WTC11 (cell line): ENCODE measurements around the gene TMEM169. TPM values are rescaled to one million over a fixed set of nuclear protein-coding genes. Genes with fewer than 3 reads are reported as not detected.
A peak's percentile ranks its signal among the peaks of the same experiment; 100 is the strongest.

Experiments
- ATAC-seq: fragments of 200-7000 bp; cut with Tn5 transposase; 2 replicates; pipeline ENCODE4 v1.10.0; 2021; ENCODE audit warnings: mild to moderate bottlenecking, moderate library complexity
- CTCF ChIA-PET: fragments of 300-600 bp; sonication (Branson Sonifier 250); formaldehyde crosslinking; loops from one replicate; lab custom pipeline; 2021; ENCODE audit warnings: antibody characterized with exemption; lab: Charles Lee
- POLR2A ChIA-PET: fragments of 350-600 bp; sonication (Branson Sonifier 250); formaldehyde crosslinking; loops from one replicate; lab custom pipeline; 2021; ENCODE audit warnings: antibody characterized with exemption; lab: Charles Lee
- DNase-seq: peaks from one replicate; pipeline ENCODE4 v3.0.0; 2021; ENCODE audit warnings: low spot score
- H3K27ac Mint-ChIP-seq: 2 replicates; pipeline ENCODE4 v1.8.0; 2021; ENCODE audit warnings: mixed read lengths
- H3K27me3 Mint-ChIP-seq: 2 replicates; pipeline ENCODE4 v1.8.0; 2021; ENCODE audit warnings: low read depth, mild to moderate bottlenecking, moderate library complexity, mixed read lengths
- H3K36me3 Mint-ChIP-seq: 2 replicates; pipeline ENCODE4 v1.8.0; 2021; ENCODE audit warnings: mixed read lengths
- H3K4me1 Mint-ChIP-seq: 2 replicates; pipeline ENCODE4 v1.8.0; 2022; ENCODE audit warnings: mixed read lengths
- H3K4me3 Mint-ChIP-seq: 2 replicates; pipeline ENCODE4 v1.8.0; 2021; ENCODE audit warnings: mild to moderate bottlenecking, moderate library complexity, mixed read lengths
- H3K9me3 Mint-ChIP-seq: 2 replicates; pipeline ENCODE4 v1.8.0; 2021; ENCODE audit warnings: mixed read lengths
- CREM ChIP-seq: sonication (generic); formaldehyde crosslinking; IDR thresholded peaks from 2 replicates; pipeline ENCODE4 v1.8.1; 2022; ENCODE audit warnings: mild to moderate bottlenecking, missing genetic modification reagents, moderate library complexity
- IRF1 ChIP-seq: sonication (generic); formaldehyde crosslinking; IDR thresholded peaks from 2 replicates; pipeline ENCODE4 v1.8.0; 2023; ENCODE audit warnings: missing genetic modification reagents
- IRF2 ChIP-seq: sonication (generic); formaldehyde crosslinking; IDR thresholded peaks from 2 replicates; pipeline ENCODE4 v1.8.0; 2022; ENCODE audit warnings: low read depth, missing genetic modification reagents, borderline replicate concordance
- MAX ChIP-seq: sonication (generic); formaldehyde crosslinking; IDR thresholded peaks from 2 replicates; pipeline ENCODE4 v1.8.0; 2022; ENCODE audit warnings: mild to moderate bottlenecking, missing genetic modification reagents
- MLX ChIP-seq: sonication (generic); formaldehyde crosslinking; IDR thresholded peaks from 2 replicates; pipeline ENCODE4 v1.8.1; 2023; ENCODE audit warnings: mild to moderate bottlenecking, missing genetic modification reagents, moderate library complexity
- NR1H2 ChIP-seq: sonication (generic); formaldehyde crosslinking; IDR thresholded peaks from 2 replicates; pipeline ENCODE4 v1.9.0; 2021; ENCODE audit warnings: mild to moderate bottlenecking, moderate library complexity, missing genetic modification reagents
- NR2C2 ChIP-seq: sonication (generic); formaldehyde crosslinking; IDR thresholded peaks from 2 replicates; pipeline ENCODE4 v1.8.0; 2022; ENCODE audit warnings: mild to moderate bottlenecking, missing genetic modification reagents
- NR3C1 ChIP-seq: sonication (generic); formaldehyde crosslinking; conservative IDR thresholded peaks from 2 replicates; pipeline ENCODE4 v1.8.1; 2023; ENCODE audit warnings: low read depth, mild to moderate bottlenecking, missing genetic modification reagents
- RELA ChIP-seq: sonication (generic); formaldehyde crosslinking; IDR thresholded peaks from 2 replicates; pipeline ENCODE4 v1.8.1; 2022; ENCODE audit warnings: missing genetic modification reagents, mild to moderate bottlenecking, borderline replicate concordance
- RORB ChIP-seq: fragments of 250-450 bp; sonication (Bioruptor Pico); IDR thresholded peaks from 2 replicates; pipeline ENCODE4 v1.9.0; 2021; ENCODE audit warnings: mild to moderate bottlenecking
- TEAD4 ChIP-seq: sonication (generic); formaldehyde crosslinking; IDR thresholded peaks from 2 replicates; pipeline ENCODE4 v1.8.0; 2022; ENCODE audit warnings: mild to moderate bottlenecking, missing genetic modification reagents
- ZBTB21 ChIP-seq: sonication (generic); formaldehyde crosslinking; IDR thresholded peaks from 2 replicates; pipeline ENCODE4 v1.8.1; 2023; ENCODE audit warnings: mild to moderate bottlenecking, missing genetic modification reagents, borderline replicate concordance
- ZBTB43 ChIP-seq: sonication (generic); formaldehyde crosslinking; IDR thresholded peaks from 2 replicates; pipeline ENCODE4 v1.8.1; 2023; ENCODE audit warnings: mild to moderate bottlenecking, missing genetic modification reagents
- ZMAT4 ChIP-seq: fragments of 250-450 bp; sonication (Bioruptor Pico); IDR thresholded peaks from 2 replicates; pipeline ENCODE4 v1.9.0; 2021; ENCODE audit warnings: mild to moderate bottlenecking
- ZNF232 ChIP-seq: sonication (generic); formaldehyde crosslinking; IDR thresholded peaks from 2 replicates; pipeline ENCODE4 v1.8.0; 2022; ENCODE audit warnings: mild to moderate bottlenecking, missing genetic modification reagents
- ZNF317 ChIP-seq: sonication (generic); formaldehyde crosslinking; IDR thresholded peaks from 2 replicates; pipeline ENCODE4 v1.8.1; 2023; ENCODE audit warnings: low read depth, mild to moderate bottlenecking, moderate library complexity, missing genetic modification reagents, borderline replicate concordance
- ZNF396 ChIP-seq: fragments of 250-450 bp; sonication (Bioruptor Pico); IDR thresholded peaks from 2 replicates; pipeline ENCODE4 v1.8.0; 2021; ENCODE audit warnings: mild to moderate bottlenecking, moderate library complexity, borderline replicate concordance
- ZNF423 ChIP-seq: fragments of 250-450 bp; sonication (Bioruptor Pico); IDR thresholded peaks from 2 replicates; pipeline ENCODE4 v2.1.2; 2022; ENCODE audit warnings: mild to moderate bottlenecking, moderate library complexity
- ZNF532 ChIP-seq: fragments of 250-450 bp; sonication (Bioruptor Pico); IDR thresholded peaks from 2 replicates; pipeline ENCODE4 v1.9.0; 2021; ENCODE audit warnings: mild to moderate bottlenecking, borderline replicate concordance
- total RNA-seq: library from RNA; stranded (reverse); gene quantifications from 3 replicates; pipeline ENCODE4 v1.2.3, GENCODE V29; 2021
- TF ChIP-seq, protein P1 (sequence below): sonication (generic); formaldehyde crosslinking; conservative IDR thresholded peaks from 2 replicates; pipeline ENCODE4 v1.8.1; 2022; ENCODE audit warnings: mild to moderate bottlenecking, missing genetic modification reagents
- TF ChIP-seq, protein P2 (sequence below): sonication (generic); formaldehyde crosslinking; IDR thresholded peaks from 2 replicates; pipeline ENCODE4 v1.8.1; 2023; ENCODE audit warnings: mild to moderate bottlenecking, moderate library complexity, missing genetic modification reagents
- TF ChIP-seq, protein P3 (sequence below): sonication (generic); formaldehyde crosslinking; IDR thresholded peaks from 2 replicates; pipeline ENCODE4 v1.8.1; 2022; ENCODE audit warnings: mild to moderate bottlenecking, missing genetic modification reagents, moderate library complexity, borderline replicate concordance
- TF ChIP-seq, protein P4 (sequence below): fragments of 250-450 bp; sonication (Bioruptor Pico); IDR thresholded peaks from 2 replicates; pipeline ENCODE4 v1.9.0; 2021; ENCODE audit warnings: moderate library complexity, mild to moderate bottlenecking, inconsistent platforms, borderline replicate concordance

TMEM169 gene
- total RNA-seq, 1 experiment from 2014 or later: 1.8 TPM

DNA sequence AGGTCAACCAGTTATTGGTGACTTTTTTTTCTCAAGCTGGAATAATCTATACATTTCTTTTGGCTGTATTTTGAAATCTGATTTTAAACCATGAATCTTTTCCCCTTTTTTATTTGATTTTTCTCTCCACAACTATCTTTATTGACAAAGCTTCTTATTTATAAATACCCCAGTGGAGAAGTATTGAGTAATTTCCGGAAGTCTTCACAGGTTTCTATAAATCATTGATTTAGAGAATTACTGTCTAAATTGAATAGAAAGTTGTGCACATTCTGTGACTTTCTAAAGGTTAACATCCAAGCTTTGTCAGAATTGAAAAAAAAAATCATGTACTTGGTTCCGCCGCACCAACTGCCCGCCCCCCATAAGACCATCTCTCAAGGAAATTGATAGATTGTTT lies 67.3 kb downstream of the TMEM169 start:
- H3K27me3 Mint-ChIP-seq: no peaks in the 10 kb centered on the region
- POLR2A ChIA-PET: interaction anchor here (0.7 kb wide), 1 partner anchor 1131 kb away, joined by 3 read pairs; no protein-coding TSS in a partner anchor
- peaks cover 10% of the 10 kb centered on the region for H3K4me1 Mint-ChIP-seq
- ATAC-seq (no peak), DNase-seq (no peak)
- H3K36me3 Mint-ChIP-seq: peaks cover 66% of the 10 kb centered on the region
- CTCF ChIA-PET: interaction anchor here (1.5 kb wide), 1 partner anchor 34 kb away, joined by 9 read pairs; no protein-coding TSS in a partner anchor
- H3K9me3 Mint-ChIP-seq: no peaks in the 10 kb centered on the region
- H3K4me3 Mint-ChIP-seq: no peak overlapping the region
- H3K27ac Mint-ChIP-seq: peak overlapping the region; percentile 62; the same call in 1 of the 2 replicates
- TF ChIP-seq ZBTB21 (CRISPR knock-in tag): no peak
- no peak for TF ChIP-seq ZNF232 (CRISPR knock-in tag)
- TF ChIP-seq IRF2 (CRISPR knock-in tag): no peak
- TF ChIP-seq, protein P1, sequence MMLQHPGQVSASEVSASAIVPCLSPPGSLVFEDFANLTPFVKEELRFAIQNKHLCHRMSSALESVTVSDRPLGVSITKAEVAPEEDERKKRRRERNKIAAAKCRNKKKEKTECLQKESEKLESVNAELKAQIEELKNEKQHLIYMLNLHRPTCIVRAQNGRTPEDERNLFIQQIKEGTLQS (CRISPR knock-in tag): no peak
- no peak for TF ChIP-seq NR1H2 (CRISPR knock-in tag)
- TF ChIP-seq NR2C2: no peak
- no peak for TF ChIP-seq ZNF317 (CRISPR knock-in tag)
- no peak for TF ChIP-seq MLX
- TF ChIP-seq, protein P2, sequence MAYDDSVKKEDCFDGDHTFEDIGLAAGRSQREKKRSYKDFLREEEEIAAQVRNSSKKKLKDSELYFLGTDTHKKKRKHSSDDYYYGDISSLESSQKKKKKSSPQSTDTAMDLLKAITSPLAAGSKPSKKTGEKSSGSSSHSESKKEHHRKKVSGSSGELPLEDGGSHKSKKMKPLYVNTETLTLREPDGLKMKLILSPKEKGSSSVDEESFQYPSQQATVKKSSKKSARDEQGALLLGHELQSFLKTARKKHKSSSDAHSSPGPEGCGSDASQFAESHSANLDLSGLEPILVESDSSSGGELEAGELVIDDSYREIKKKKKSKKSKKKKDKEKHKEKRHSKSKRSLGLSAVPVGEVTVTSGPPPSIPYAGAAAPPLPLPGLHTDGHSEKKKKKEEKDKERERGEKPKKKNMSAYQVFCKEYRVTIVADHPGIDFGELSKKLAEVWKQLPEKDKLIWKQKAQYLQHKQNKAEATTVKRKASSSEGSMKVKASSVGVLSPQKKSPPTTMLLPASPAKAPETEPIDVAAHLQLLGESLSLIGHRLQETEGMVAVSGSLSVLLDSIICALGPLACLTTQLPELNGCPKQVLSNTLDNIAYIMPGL (CRISPR knock-in tag): no peak
- TF ChIP-seq ZNF532: no peak
- no peak for TF ChIP-seq ZMAT4 (CRISPR knock-in tag)
- TF ChIP-seq ZNF396 (CRISPR knock-in tag): no peak
- TF ChIP-seq RELA (CRISPR knock-in tag): no peak
- no peak for TF ChIP-seq MAX (CRISPR knock-in tag)
- no peak for TF ChIP-seq ZBTB43

DNA sequence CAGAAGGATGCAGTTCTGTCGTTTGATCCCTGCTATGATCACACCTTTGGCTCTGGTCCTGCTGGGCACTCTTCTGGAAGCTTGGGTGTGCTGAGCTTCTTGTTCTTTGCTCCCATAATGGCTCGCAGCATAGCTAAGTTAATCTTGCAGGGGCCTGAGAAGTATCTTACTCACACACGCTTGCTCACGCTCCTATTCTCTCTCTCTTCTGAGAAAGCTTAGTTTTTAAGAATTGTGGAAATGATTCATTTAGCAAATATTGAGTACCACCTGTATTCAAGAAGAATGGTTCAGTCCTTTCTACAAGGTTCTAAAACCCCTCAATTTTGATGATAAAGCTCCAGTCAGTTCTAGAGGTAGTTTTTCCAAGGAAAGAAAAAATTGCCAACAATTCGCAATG lies 68.0 kb downstream of the TMEM169 start:
- ChIA-PET CTCF (interaction anchor here (1.5 kb wide), 1 partner anchor 35 kb away, joined by 9 read pairs; no protein-coding TSS in a partner anchor), POLR2A (no interaction called here)
- peaks cover 10% of the 10 kb centered on the region for H3K4me1 Mint-ChIP-seq
- no peak for ATAC-seq
- no peaks in the 10 kb centered on the region for H3K27me3 Mint-ChIP-seq
- H3K4me3 Mint-ChIP-seq: no peak overlapping the region
- peaks cover 71% of the 10 kb centered on the region for H3K36me3 Mint-ChIP-seq
- DNase-seq: no peak
- H3K9me3 Mint-ChIP-seq: no peaks in the 10 kb centered on the region
- H3K27ac Mint-ChIP-seq: peak overlapping the region; percentile 62
- TF ChIP-seq ZNF317 (CRISPR knock-in tag) (no peak), CREM (no peak), ZNF423 (no peak), TEAD4 (CRISPR knock-in tag) (no peak), IRF1 (no peak), NR3C1 (no peak), RORB (CRISPR knock-in tag) (no peak), MAX (CRISPR knock-in tag) (no peak)
- TF ChIP-seq, protein P3, sequence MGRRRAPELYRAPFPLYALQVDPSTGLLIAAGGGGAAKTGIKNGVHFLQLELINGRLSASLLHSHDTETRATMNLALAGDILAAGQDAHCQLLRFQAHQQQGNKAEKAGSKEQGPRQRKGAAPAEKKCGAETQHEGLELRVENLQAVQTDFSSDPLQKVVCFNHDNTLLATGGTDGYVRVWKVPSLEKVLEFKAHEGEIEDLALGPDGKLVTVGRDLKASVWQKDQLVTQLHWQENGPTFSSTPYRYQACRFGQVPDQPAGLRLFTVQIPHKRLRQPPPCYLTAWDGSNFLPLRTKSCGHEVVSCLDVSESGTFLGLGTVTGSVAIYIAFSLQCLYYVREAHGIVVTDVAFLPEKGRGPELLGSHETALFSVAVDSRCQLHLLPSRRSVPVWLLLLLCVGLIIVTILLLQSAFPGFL (CRISPR knock-in tag): no peak
- TF ChIP-seq, protein P4, sequence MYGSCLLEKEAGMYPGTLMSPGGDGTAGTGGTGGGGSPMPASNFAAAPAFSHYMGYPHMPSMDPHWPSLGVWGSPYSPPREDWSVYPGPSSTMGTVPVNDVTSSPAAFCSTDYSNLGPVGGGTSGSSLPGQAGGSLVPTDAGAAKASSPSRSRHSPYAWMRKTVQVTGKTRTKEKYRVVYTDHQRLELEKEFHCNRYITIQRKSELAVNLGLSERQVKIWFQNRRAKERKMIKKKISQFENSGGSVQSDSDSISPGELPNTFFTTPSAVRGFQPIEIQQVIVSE: no peak
